Adrenal gland (tissue), 12 donors: ENCODE results near the gene ALG14. TPM values are rescaled to one million over a fixed set of nuclear protein-coding genes. Genes with fewer than 3 reads are reported as not detected.

Experiments used
- DNase-seq, 7 donors: peaks; one replicate each; pipeline ENCODE4 v3.0.0-alpha.2; 2019 to 2020
- H3K27ac ChIP-seq, 5 donors: fragments of 200-600 bp; sonication (generic) in 4 of 5; 1 replicate in 3 of 5; 2 replicates in 2 of 5; pipeline versions ENCODE4 v1.5.1 to v1.8.0; 2016 to 2020; ENCODE audit warnings: mild to moderate bottlenecking in 1 of 5
- H3K27me3 ChIP-seq: fragments of 200-600 bp; 2 replicates; pipeline ENCODE4 v1.8.0; 2021
- H3K36me3 ChIP-seq, 2 donors: fragments of 200-600 bp; replicated peaks in 1 of 2; 1 replicate in 1 of 2; 2 replicates in 1 of 2; pipeline versions ENCODE4 v1.5.1 to v1.8.0; 2018 to 2022
- H3K4me1 ChIP-seq, 2 donors: fragments of 200-600 bp; replicated peaks in 1 of 2; 1 replicate in 1 of 2; 2 replicates in 1 of 2; pipeline versions ENCODE4 v1.5.1 to v1.8.0; 2018 to 2021
- H3K4me3 ChIP-seq, 4 donors: fragments of 200-600 bp; sonication (generic) in 3 of 4; one replicate each; pipeline ENCODE4 v1.5.1; 2016 to 2018
- H3K9me3 ChIP-seq, 3 donors: fragments of 200-600 bp; sonication (generic) in 1 of 3; replicated peaks in 1 of 3; 1 replicate in 2 of 3; 2 replicates in 1 of 3; pipeline versions ENCODE4 v1.5.1 to v1.8.0; 2016 to 2021
- CTCF ChIP-seq, 6 experiments: fragments of 450-650 bp in 4 of 6; fragments of 200-600 bp in 2 of 6; sonication (generic) in 1 of 6; IDR thresholded peaks; 1 replicate in 5 of 6; 2 replicates in 1 of 6; pipeline versions ENCODE4 v1.5.1 to v1.8.0; 2016 to 2021; ENCODE audit warnings: antibody characterized with exemption in 6 of 6, mild to moderate bottlenecking in 2 of 6, moderate library complexity in 1 of 6
- POLR2A ChIP-seq, 2 donors: fragments of 450-650 bp; IDR thresholded peaks; one replicate each; pipeline ENCODE4 v1.6.1; 2017; ENCODE audit warnings: antibody characterized with exemption in 2 of 2, mild to moderate bottlenecking in 2 of 2, moderate library complexity in 1 of 2
- WGBS, 4 donors: extraction: QIAGEN DNeasy Blood & Tissue Kit in 2 of 4; methylation state at CpG; one replicate each; pipeline versions ENCODE4 v1.1.5 to v1.1.7; 2013 to 2017; 5-methylcytosine and 5-hydroxymethylcytosine counted together
- intact Hi-C, 2 donors: fragments of 100-400 bp; cut with DNase I; formaldehyde crosslinking; loops; one replicate each; pipeline versions ENCODE4 v1.14.1 to v1.15.0; 2022 to 2023
- polyA plus RNA-seq, 3 donors: library from polyadenylated mRNA; stranded (reverse); fragments of 200-250 nt in 2 of 3; fragments of 350-450 nt in 1 of 3; fragmentation: Illumina TruSeq in 1 of 3; extraction: RNeasy Lipid Tissue Mini Kit (QIAGEN cat#74804) in 1 of 3; gene quantifications; one replicate each; pipeline ENCODE4 v1.2.3, GENCODE V29; 2013 to 2014
- total RNA-seq, 9 donors: library from RNA; depleted of rRNA in 4 of 9; stranded (reverse); fragments of >200 nt in 4 of 9; fragments of 120-200 nt in 1 of 9; fragmentation: NEBNext Ultra II Directional in 1 of 9; extraction: Animal tissue kit (Norgen Biotek cat#: 25700) in 1 of 9; gene quantifications; one replicate each; pipeline versions ENCODE4 v1.1.0 to v1.2.4, GENCODE V29; 2013 to 2023
- donor health status: healthy with polysubstance abuse.
- donor health status: Bipolar disorder and iron deficiency.
- donor health status: DM: yes; HTN: yes; CAD: no.
- donor health status: DM: no; HTN: no; CAD: no.
- donor health status: DM: no; HTN: no; CAD: no.
- donor health status: DM: yes; HTN: yes; CAD: no.

The ALG14 gene
- total and polyA plus RNA-seq, 12 donors: 1.5 to 29.9 (median 14.3) TPM

GRCh38 chr1:95012389-95012788, 60.4 kb downstream of the ALG14 start:
- Histone ChIP-seq H3K9me3 (no peaks in the 10 kb centered on the region), H3K27ac (peak overlapping the region in 1 of 5 donors; percentile 31), H3K4me1 (peaks cover 0 to 23% of the 10 kb centered on the region in 2 donors), H3K27me3 (no peaks in the 10 kb centered on the region), H3K4me3 (no peak overlapping the region), H3K36me3 (no peaks in the 10 kb centered on the region)
- TF ChIP-seq POLR2A (IDR thresholded peaks at IDR 0.05): no peak
- TF ChIP-seq CTCF (IDR thresholded peaks at IDR 0.05): no peak
- DNase-seq: peak in 1 of 7 donors; percentile 71
- WGBS, 4 donors: 58 to 85% (median 79%) methylated on average over 3 of the region's 3 CpGs
- intact Hi-C loops: no loop called here

DNA sequence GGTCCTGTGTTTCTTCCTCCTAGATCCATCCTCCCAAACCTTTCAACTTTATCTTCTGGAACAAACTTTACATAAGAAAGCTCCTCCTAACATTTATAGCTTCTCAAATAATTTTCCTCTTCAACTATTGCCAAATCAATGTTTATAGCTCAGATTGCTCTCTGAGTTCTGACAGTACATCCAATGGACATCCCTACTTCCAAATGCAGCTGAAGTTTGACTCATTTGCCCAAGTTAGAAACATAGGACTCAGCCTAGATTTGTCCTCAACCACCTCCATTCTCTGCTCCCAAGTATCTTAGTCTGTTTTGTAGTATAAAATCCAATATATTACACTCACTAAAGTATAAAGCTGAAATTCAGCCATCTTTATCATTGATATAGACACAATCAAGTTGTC, 62.6 kb downstream of the ALG14 start:
- TF ChIP-seq CTCF (IDR thresholded peaks at IDR 0.05): no peak
- TF ChIP-seq POLR2A (IDR thresholded peaks at IDR 0.05): no peak
- no peak overlapping the region for H3K4me3 ChIP-seq
- H3K27me3 ChIP-seq: no peaks in the 10 kb centered on the region
- no peaks in the 10 kb centered on the region for H3K36me3 ChIP-seq
- H3K27ac ChIP-seq: no peak overlapping the region
- peaks cover 0 to 21% of the 10 kb centered on the region in 2 donors for H3K4me1 ChIP-seq
- intact Hi-C loops: no loop called here
- DNase-seq: no peak
- H3K9me3 ChIP-seq: no peaks in the 10 kb centered on the region

- no peak for DNase-seq
- Histone ChIP-seq H3K9me3 (no peaks in the 10 kb centered on the region), H3K27me3 (no peaks in the 10 kb centered on the region), H3K36me3 (no peaks in the 10 kb centered on the region), H3K27ac (no peak overlapping the region), H3K4me1 (peaks cover 3 to 12% of the 10 kb centered on the region in 2 donors), H3K4me3 (no peak overlapping the region)
- intact Hi-C loops: no loop called here
- TF ChIP-seq POLR2A (IDR thresholded peaks at IDR 0.05) (no peak), CTCF (IDR thresholded peaks at IDR 0.05) (no peak)
These were observed 65.1 kb downstream of the ALG14 start for GRCh38 chr1:95007687-95008086.

GRCh38 chr1:95006681-95007080, 66.1 kb downstream of the ALG14 start:
- Histone ChIP-seq H3K27ac (no peak overlapping the region), H3K4me1 (peaks cover 8 to 18% of the 10 kb centered on the region in 2 donors), H3K36me3 (no peaks in the 10 kb centered on the region), H3K27me3 (no peaks in the 10 kb centered on the region), H3K4me3 (no peak overlapping the region), H3K9me3 (no peaks in the 10 kb centered on the region)
- WGBS, 4 donors: 75 to 81% (median 79%) methylated on average over 4 of the region's 4 CpGs
- intact Hi-C loops: no loop called here
- no peak for TF ChIP-seq POLR2A (IDR thresholded peaks at IDR 0.05)
- no peak for TF ChIP-seq CTCF (IDR thresholded peaks at IDR 0.05)
- no peak for DNase-seq
